OCI-LY7 (cell line): Measurements from ENCODE around the gene NCKAP5. TPM values are rescaled to one million over a fixed set of nuclear protein-coding genes. Genes with fewer than 3 reads are reported as not detected.

Experiments
- BruUV-seq: library from RNA; stranded (reverse); fragments of 400-500 nt; replicated peaks from 2 replicates; lab custom pipeline; 2021; lab: Mats Ljungman, UMichigan
- CTCF ChIA-PET: fragments of 300-600 bp; sonication (Branson Sonifier 250); formaldehyde crosslinking; loops from one replicate; lab custom pipeline; 2022; ENCODE audit warnings: antibody characterized with exemption; ENCODE audit not compliant: unreplicated experiment; lab: Charles Lee
- POLR2A ChIA-PET: fragments of 300-600 bp; sonication (Branson Sonifier 250); formaldehyde crosslinking; loops from one replicate; lab custom pipeline; 2022; ENCODE audit warnings: antibody characterized with exemption; lab: Charles Lee
- DNase-seq: peaks from one replicate; pipeline ENCODE4 v3.0.0-alpha.2; 2015; ENCODE audit warnings: low spot score
- H2AFZ ChIP-seq: fragments of 200-600 bp; sonication (generic), shearing (Covaris generic); 2 replicates; pipeline ENCODE4 v1.6.1; 2014; ENCODE audit warnings: mild to moderate bottlenecking, antibody characterized with exemption, low read length, moderate library complexity
- H3K27ac ChIP-seq: fragments of 200-600 bp; sonication (generic); 2 replicates; pipeline ENCODE4 v1.5.1; 2014; ENCODE audit warnings: mixed run types, low read depth, mild to moderate bottlenecking, moderate library complexity, low read length, inconsistent platforms; ENCODE audit not compliant: poor library complexity, severe bottlenecking
- H3K36me3 ChIP-seq: fragments of 200-600 bp; sonication (generic); 2 replicates; pipeline ENCODE4 v1.6.1; 2014; ENCODE audit warnings: mild to moderate bottlenecking, antibody characterized with exemption, low read length, moderate library complexity, mixed read lengths; ENCODE audit not compliant: insufficient read depth
- H3K4me1 ChIP-seq: fragments of 200-600 bp; sonication (generic); 2 replicates; pipeline ENCODE4 v1.5.1; 2014; ENCODE audit warnings: mild to moderate bottlenecking, low read length; ENCODE audit not compliant: insufficient read depth, poor library complexity, severe bottlenecking
- H3K4me2 ChIP-seq: fragments of 200-600 bp; sonication (generic); 2 replicates; pipeline ENCODE4 v1.6.1; 2014; ENCODE audit warnings: mild to moderate bottlenecking, low read length
- H3K4me3 ChIP-seq: fragments of 200-600 bp; sonication (generic); 2 replicates; pipeline ENCODE4 v1.5.1; 2014; ENCODE audit warnings: mild to moderate bottlenecking, low read depth, low read length; ENCODE audit not compliant: poor library complexity, severe bottlenecking
- H3K79me2 ChIP-seq: fragments of 200-600 bp; sonication (generic); 2 replicates; pipeline ENCODE4 v1.6.1; 2016; ENCODE audit warnings: low read depth, mild to moderate bottlenecking, low read length, moderate library complexity, mixed read lengths; ENCODE audit not compliant: insufficient read depth
- H3K9me2 ChIP-seq: fragments of 200-600 bp; sonication (generic); 2 replicates; pipeline ENCODE4 v1.6.1; 2016; ENCODE audit warnings: mild to moderate bottlenecking, low read length, mixed read lengths; ENCODE audit not compliant: insufficient read depth
- H3K9me3 ChIP-seq: fragments of 200-600 bp; sonication (generic); 2 replicates; pipeline ENCODE4 v1.6.1; 2014; ENCODE audit warnings: mild to moderate bottlenecking, mixed run types, low read length, mixed read lengths
- H4K20me1 ChIP-seq: fragments of 200-600 bp; sonication (generic); 2 replicates; pipeline ENCODE4 v1.6.1; 2014; ENCODE audit warnings: mild to moderate bottlenecking, antibody characterized with exemption, low read length, moderate library complexity, mixed read lengths; ENCODE audit not compliant: insufficient read depth
- CTCF ChIP-seq: fragments of 200-600 bp; sonication (generic); conservative IDR thresholded peaks from 2 replicates; pipeline ENCODE4 v1.5.1; 2014; ENCODE audit warnings: mild to moderate bottlenecking, antibody characterized with exemption, low read length, moderate library complexity, mixed read lengths
- EZH2phosphoT487 ChIP-seq: fragments of 200-600 bp; sonication (generic); IDR thresholded peaks from 2 replicates; pipeline ENCODE4 v1.6.1; 2018; ENCODE audit warnings: low read depth, borderline replicate concordance, mild to moderate bottlenecking, mixed run types, antibody characterized with exemption, low read length, moderate library complexity, mixed read lengths
- intact Hi-C: fragments of 100-400 bp; cut with micrococcal nuclease; formaldehyde crosslinking; loops from one replicate; pipeline ENCODE4 v1.10.0; 2022; ENCODE audit not compliant: unreplicated experiment
- total RNA-seq, 2 experiments: library from RNA; depleted of rRNA in 1 of 2; stranded (reverse); fragments of >200 nt in 1 of 2; shearing (Covaris generic) in 1 of 2; gene quantifications; 2 replicates each; pipeline ENCODE4 v1.2.3, GENCODE V29; 2014 to 2022

NCKAP5 gene
- total RNA-seq, 2 experiments from 2014 or later = not detected

DNA sequence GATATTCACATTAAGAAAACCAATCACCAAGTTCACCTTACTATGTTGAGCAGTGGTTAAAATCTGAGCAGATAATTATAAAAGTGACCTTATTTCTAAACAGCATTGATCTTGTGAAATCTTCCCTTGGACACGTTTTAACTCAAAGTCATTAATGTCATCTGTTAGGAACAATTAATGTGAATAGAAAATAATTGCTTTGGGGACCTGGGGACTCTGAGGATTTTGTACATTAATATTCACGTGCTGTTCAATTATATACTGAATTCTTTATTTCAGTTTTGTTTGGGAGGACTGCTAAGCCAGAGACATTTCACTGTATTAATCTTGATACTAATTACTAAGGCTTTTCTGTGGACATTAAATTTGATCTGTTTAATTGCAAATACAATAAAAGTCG, 771.2 kb downstream of the NCKAP5 start:
- Histone ChIP-seq H3K36me3 (no peaks in the 10 kb centered on the region), H4K20me1 (no peaks in the 10 kb centered on the region), H3K4me1 (no peaks in the 10 kb centered on the region), H2AFZ (no peak overlapping the region), H3K27ac (no peak overlapping the region), H3K79me2 (no peaks in the 10 kb centered on the region), H3K9me3 (no peaks in the 10 kb centered on the region), H3K4me2 (no peak overlapping the region), H3K9me2 (no peaks in the 10 kb centered on the region), H3K4me3 (no peak overlapping the region)
- intact Hi-C loops = no loop called here
- no TSS peak for BruUV-seq
- CTCF ChIA-PET = no interaction called here
- POLR2A ChIA-PET = no interaction called here
- no peak for TF ChIP-seq CTCF
- TF ChIP-seq EZH2phosphoT487 = no peak
- DNase-seq = no peak

- Histone ChIP-seq H4K20me1 (no peaks in the 10 kb centered on the region), H3K36me3 (no peaks in the 10 kb centered on the region), H3K9me2 (no peaks in the 10 kb centered on the region), H3K9me3 (no peaks in the 10 kb centered on the region), H3K4me1 (no peaks in the 10 kb centered on the region), H3K27ac (no peak overlapping the region), H3K79me2 (no peaks in the 10 kb centered on the region), H2AFZ (no peak overlapping the region), H3K4me3 (no peak overlapping the region), H3K4me2 (no peak overlapping the region)
- TF ChIP-seq EZH2phosphoT487 = no peak
- TF ChIP-seq CTCF = no peak
- intact Hi-C loops = no loop called here
- ChIA-PET POLR2A (no interaction called here), CTCF (no interaction called here)
- DNase-seq = no peak
- no TSS peak for BruUV-seq
Observed at GRCh38 chr2:132795220-132795619, 773.0 kb downstream of the NCKAP5 start.

DNA sequence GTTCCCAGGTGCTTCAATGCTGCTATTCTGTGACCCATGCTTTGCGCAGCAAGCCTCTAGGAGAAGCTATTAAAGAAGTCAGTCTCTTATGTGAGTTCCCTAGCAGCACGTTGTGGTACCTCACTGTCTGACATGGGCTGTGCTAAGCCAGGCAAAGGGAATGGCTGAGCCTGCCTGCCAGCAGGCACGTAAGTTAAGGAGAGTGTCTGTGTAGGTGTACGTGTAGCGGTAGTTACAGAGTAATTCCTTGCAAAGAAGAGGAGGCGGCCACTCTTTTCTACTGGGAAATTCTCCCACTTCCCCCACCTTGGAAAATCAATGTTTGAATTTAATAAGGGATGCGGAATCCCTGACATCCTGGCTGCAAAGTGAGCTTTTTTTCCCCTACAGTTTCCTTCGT, 774.7 kb downstream of the NCKAP5 start:
- CTCF ChIA-PET = no interaction called here

More for the DNA sequence above, 774.7 kb downstream of the NCKAP5 start:
- POLR2A ChIA-PET = no interaction called here
- Histone ChIP-seq H3K9me2 (no peaks in the 10 kb centered on the region), H4K20me1 (no peaks in the 10 kb centered on the region), H3K4me3 (no peak overlapping the region), H3K36me3 (no peaks in the 10 kb centered on the region), H3K4me1 (no peaks in the 10 kb centered on the region), H2AFZ (no peak overlapping the region), H3K4me2 (no peak overlapping the region), H3K79me2 (no peaks in the 10 kb centered on the region), H3K9me3 (no peaks in the 10 kb centered on the region), H3K27ac (no peak overlapping the region)
- DNase-seq = no peak
- intact Hi-C loops = no loop called here
- no peak for TF ChIP-seq EZH2phosphoT487
- no peak for TF ChIP-seq CTCF
- BruUV-seq = no TSS peak
